Prostate gland (tissue), 2 donors: ENCODE results near the gene PRM3.

ENCODE experiments used
- POLR2A ChIP-seq: fragments of 450-650 bp; IDR thresholded peaks from one replicate; pipeline ENCODE4 v1.6.1; 2016; ENCODE audit warnings: antibody characterized with exemption, mild to moderate bottlenecking
- POLR2AphosphoS5 ChIP-seq: sonication (generic); formaldehyde crosslinking; IDR thresholded peaks from one replicate; pipeline ENCODE4 v1.6.1; 2017; ENCODE audit warnings: antibody characterized with exemption
- TF ChIP-seq, protein P1 (sequence below), 4 experiments: fragments of 200-600 bp in 2 of 4; fragments of 450-650 bp in 2 of 4; sonication (generic) in 2 of 4; IDR thresholded peaks; 1 replicate in 3 of 4; 2 replicates in 1 of 4; pipeline ENCODE4 v1.5.1; 2016 to 2019; ENCODE audit warnings: antibody characterized with exemption in 4 of 4, mild to moderate bottlenecking in 2 of 4, moderate library complexity in 2 of 4

GRCh38 chr16:11306997-11307638 is 33.7 kb upstream of the PRM3 start:
- no peak for TF ChIP-seq POLR2A
- TF ChIP-seq, protein P1, sequence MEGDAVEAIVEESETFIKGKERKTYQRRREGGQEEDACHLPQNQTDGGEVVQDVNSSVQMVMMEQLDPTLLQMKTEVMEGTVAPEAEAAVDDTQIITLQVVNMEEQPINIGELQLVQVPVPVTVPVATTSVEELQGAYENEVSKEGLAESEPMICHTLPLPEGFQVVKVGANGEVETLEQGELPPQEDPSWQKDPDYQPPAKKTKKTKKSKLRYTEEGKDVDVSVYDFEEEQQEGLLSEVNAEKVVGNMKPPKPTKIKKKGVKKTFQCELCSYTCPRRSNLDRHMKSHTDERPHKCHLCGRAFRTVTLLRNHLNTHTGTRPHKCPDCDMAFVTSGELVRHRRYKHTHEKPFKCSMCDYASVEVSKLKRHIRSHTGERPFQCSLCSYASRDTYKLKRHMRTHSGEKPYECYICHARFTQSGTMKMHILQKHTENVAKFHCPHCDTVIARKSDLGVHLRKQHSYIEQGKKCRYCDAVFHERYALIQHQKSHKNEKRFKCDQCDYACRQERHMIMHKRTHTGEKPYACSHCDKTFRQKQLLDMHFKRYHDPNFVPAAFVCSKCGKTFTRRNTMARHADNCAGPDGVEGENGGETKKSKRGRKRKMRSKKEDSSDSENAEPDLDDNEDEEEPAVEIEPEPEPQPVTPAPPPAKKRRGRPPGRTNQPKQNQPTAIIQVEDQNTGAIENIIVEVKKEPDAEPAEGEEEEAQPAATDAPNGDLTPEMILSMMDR (IDR thresholded peaks at IDR 0.05) = no peak
- TF ChIP-seq POLR2AphosphoS5 = no peak
